B cell (primary cell): Measurements from ENCODE around the gene CRYGD. TPM values are rescaled to one million over a fixed set of nuclear protein-coding genes. Genes with fewer than 3 reads are reported as not detected.

ENCODE experiments used
- ATAC-seq: fragments of 200-7000 bp; cut with Tn5 transposase; one replicate; pipeline ENCODE4 v1.10.0; 2021; ENCODE audit warnings: low read depth, mild to moderate bottlenecking, moderate number of reproducible peaks, moderate library complexity
- CTCF ChIA-PET: fragments of 350-600 bp; sonication (Branson Sonifier 250); formaldehyde crosslinking; loops from one replicate; lab custom pipeline; 2021; ENCODE audit warnings: antibody characterized with exemption, inconsistent platforms; lab: Charles Lee
- POLR2A ChIA-PET: fragments of 350-600 bp; sonication (Branson Sonifier 250); formaldehyde crosslinking; loops from one replicate; lab custom pipeline; 2021; ENCODE audit warnings: antibody characterized with exemption; lab: Charles Lee
- DNase-seq: peaks from one replicate; pipeline ENCODE4 v3.0.0; 2013
- H2AFZ ChIP-seq: 2 replicates; pipeline ENCODE4 v1.6.1; 2012; ENCODE audit warnings: mild to moderate bottlenecking, low read depth, low read length; ENCODE audit not compliant: insufficient read depth, poor library complexity, severe bottlenecking
- H3K27ac ChIP-seq, 2 donors: 1 replicate in 1 of 2; 2 replicates in 1 of 2; pipeline ENCODE4 v1.5.1; 2012 to 2013; ENCODE audit warnings: low read length in 2 of 2, mild to moderate bottlenecking in 2 of 2, moderate library complexity in 1 of 2
- H3K27me3 ChIP-seq, 4 experiments: fragments of 200-600 bp in 1 of 4; sonication (generic) in 1 of 4; replicated peaks in 1 of 4; 1 replicate in 2 of 4; 2 replicates in 2 of 4; pipeline versions ENCODE4 v1.6.1 to v1.7.0; 2013 to 2016; ENCODE audit warnings: low read length in 3 of 4, mild to moderate bottlenecking in 2 of 4, mixed read lengths in 1 of 4, moderate library complexity in 1 of 4; ENCODE audit not compliant: insufficient read depth in 4 of 4, control insufficient read depth in 3 of 4; ENCODE audit errors: control extremely low read depth in 1 of 4
- H3K36me3 ChIP-seq, 2 experiments: replicated peaks in 1 of 2; 1 replicate in 1 of 2; 2 replicates in 1 of 2; pipeline versions ENCODE4 v1.6.1 to v1.7.1; 2013; ENCODE audit warnings: low read length in 1 of 2; ENCODE audit not compliant: insufficient read depth in 2 of 2, control insufficient read depth in 1 of 2; ENCODE audit errors: control extremely low read depth in 1 of 2, extremely low read depth in 1 of 2
- H3K4me1 ChIP-seq, 2 donors: fragments of 200-600 bp in 1 of 2; sonication (generic) in 1 of 2; 1 replicate in 1 of 2; 2 replicates in 1 of 2; pipeline versions ENCODE4 v1.5.1 to v1.6.1; 2013 to 2017; ENCODE audit warnings: low read length in 2 of 2; ENCODE audit not compliant: control insufficient read depth in 2 of 2, insufficient read depth in 2 of 2
- H3K4me2 ChIP-seq: replicated peaks from 2 replicates; pipeline ENCODE3; 2012; ENCODE audit warnings: mild to moderate bottlenecking, low read depth, low read length; ENCODE audit not compliant: poor library complexity, severe bottlenecking
- H3K4me3 ChIP-seq, 5 experiments: fragments of 200-600 bp in 1 of 5; sonication (generic) in 1 of 5; 1 replicate in 3 of 5; 2 replicates in 2 of 5; pipeline versions ENCODE4 v1.5.1 to v1.7.0; 2011 to 2016; ENCODE audit warnings: low read length in 4 of 5, mild to moderate bottlenecking in 4 of 5, low read depth in 2 of 5, control low read depth in 1 of 5, moderate library complexity in 1 of 5; ENCODE audit not compliant: insufficient read depth in 1 of 5; ENCODE audit errors: control extremely low read depth in 1 of 5, extremely low read depth in 1 of 5
- H3K79me2 ChIP-seq: fragments of 200-600 bp; sonication (generic); one replicate; pipeline ENCODE4 v1.6.0; 2016; ENCODE audit warnings: low read length; ENCODE audit not compliant: control insufficient read depth, insufficient read depth
- H3K9ac ChIP-seq: fragments of 200-600 bp; sonication (generic); 2 replicates; pipeline ENCODE4 v1.6.1; 2017; ENCODE audit warnings: mild to moderate bottlenecking, low read length, moderate library complexity
- H3K9me3 ChIP-seq, 3 donors: one replicate each; pipeline versions ENCODE4 v1.6.1 to v1.7.1; 2013; ENCODE audit warnings: low read length in 2 of 3; ENCODE audit not compliant: control insufficient read depth in 2 of 3, insufficient read depth in 1 of 3; ENCODE audit errors: control extremely low read depth in 1 of 3
- H4K20me1 ChIP-seq: 2 replicates; pipeline ENCODE4 v1.6.0; 2012; ENCODE audit warnings: mild to moderate bottlenecking, low read length; ENCODE audit not compliant: insufficient read depth, control insufficient read depth, poor library complexity, severe bottlenecking
- H3K27ac Mint-ChIP-seq: one replicate; pipeline ENCODE4 v1.8.0; 2021; ENCODE audit warnings: mixed read lengths
- H3K27me3 Mint-ChIP-seq: one replicate; pipeline ENCODE4 v1.8.0; 2021; ENCODE audit warnings: mixed read lengths
- H3K4me1 Mint-ChIP-seq: one replicate; pipeline ENCODE4 v1.8.0; 2021; ENCODE audit warnings: mixed read lengths
- H3K4me3 Mint-ChIP-seq: one replicate; pipeline ENCODE4 v1.8.0; 2021; ENCODE audit warnings: mixed read lengths
- H3K9me3 Mint-ChIP-seq: one replicate; pipeline ENCODE4 v1.8.0; 2022; ENCODE audit warnings: mixed read lengths; ENCODE audit not compliant: insufficient read depth
- CTCF ChIP-seq: fragments of 200-600 bp; IDR thresholded peaks from one replicate; pipeline ENCODE4 v1.8.0; 2022; ENCODE audit warnings: antibody characterized with exemption, mild to moderate bottlenecking
- EZH2 ChIP-seq: IDR thresholded peaks from 2 replicates; pipeline ENCODE4 v1.6.1; 2012; ENCODE audit warnings: borderline replicate concordance, low read depth, mild to moderate bottlenecking, moderate library complexity, low read length; ENCODE audit not compliant: insufficient read depth, poor library complexity, severe bottlenecking
- WGBS: methylation state at CpG from one replicate; pipeline ENCODE4 v1.1.5; 2013; ENCODE audit warnings: missing lambda C conversion rate; ENCODE audit not compliant: insufficient coverage; 5-methylcytosine and 5-hydroxymethylcytosine counted together
- intact Hi-C: fragments of 100-400 bp; cut with micrococcal nuclease; formaldehyde crosslinking; loops from one replicate; pipeline ENCODE4 v1.10.0; 2022
- polyA plus RNA-seq: library from polyadenylated mRNA; depleted of rRNA; stranded (reverse); fragments of >200 nt; gene quantifications from 2 replicates; pipeline ENCODE4 v1.2.3, GENCODE V29; 2012
- total RNA-seq, 2 donors: library from RNA; stranded (reverse); fragments of 120-200 nt in 1 of 2; gene quantifications; 1 replicate in 1 of 2; 2 replicates in 1 of 2; pipeline versions ENCODE4 v1.2.3 to v1.2.4, GENCODE V29; 2013 to 2022

The CRYGD gene
- total and polyA plus RNA-seq, 2 donors (not counting 1 experiment from before 2014, with no cell fraction given): not detected

DNA sequence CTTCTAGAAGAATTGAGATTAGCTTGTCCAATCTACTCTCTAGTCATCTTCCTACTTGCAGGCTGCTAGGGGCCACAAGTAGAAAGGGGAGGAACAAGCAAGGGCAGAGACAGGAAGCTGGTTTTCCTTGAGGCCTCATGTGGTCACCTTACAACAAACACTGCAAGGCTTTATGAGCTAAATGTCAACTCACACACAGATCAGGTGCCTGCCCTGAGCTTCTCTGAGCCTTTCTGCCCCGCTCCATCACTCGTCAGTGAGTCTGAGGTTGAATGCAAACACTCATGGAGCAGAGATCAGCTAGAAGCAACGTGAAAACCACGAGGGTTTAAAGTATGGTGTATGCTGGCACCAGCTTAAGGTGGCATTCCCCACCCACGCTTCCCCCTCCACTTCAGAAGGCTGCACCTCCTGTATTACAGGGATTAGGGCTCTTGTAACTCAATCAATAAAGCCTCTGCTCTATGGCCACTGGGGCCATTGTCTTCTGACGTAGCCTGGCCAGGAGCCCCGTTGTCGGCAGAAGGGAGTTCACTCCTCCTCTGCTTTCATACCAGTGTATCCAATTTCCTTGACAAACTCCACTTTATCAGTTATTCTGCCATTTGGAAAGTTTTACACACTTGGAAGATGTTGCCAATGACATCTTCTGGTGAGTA, 10.7 kb upstream of the CRYGD start:
- no peak overlapping the region for H3K27ac Mint-ChIP-seq
- Histone ChIP-seq H3K36me3 (no peaks in the 10 kb centered on the region), H3K27me3 (no peaks in the 10 kb centered on the region), H3K27ac (no peak overlapping the region), H3K9ac (no peak overlapping the region), H3K9me3 (peaks cover 0 to 12% (median 0%) of the 10 kb centered on the region in 3 donors), H3K4me1 (no peaks in the 10 kb centered on the region), H3K4me2 (no peak overlapping the region), H4K20me1 (no peaks in the 10 kb centered on the region), H3K4me3 (no peak overlapping the region), H3K79me2 (no peaks in the 10 kb centered on the region), H2AFZ (no peak overlapping the region)
- H3K4me3 Mint-ChIP-seq: no peak overlapping the region
- no peak for DNase-seq
- TF ChIP-seq EZH2 (no peak), CTCF (no peak)
- intact Hi-C loops: no loop called here
- peaks cover 7% of the 10 kb centered on the region for H3K9me3 Mint-ChIP-seq
- CTCF ChIA-PET: no interaction called here
- ATAC-seq: no peak
- POLR2A ChIA-PET: no interaction called here
- WGBS: 38% methylated on average over 4 of the region's 8 CpGs
- no peaks in the 10 kb centered on the region for H3K4me1 Mint-ChIP-seq
- peaks cover 7% of the 10 kb centered on the region for H3K27me3 Mint-ChIP-seq

DNA sequence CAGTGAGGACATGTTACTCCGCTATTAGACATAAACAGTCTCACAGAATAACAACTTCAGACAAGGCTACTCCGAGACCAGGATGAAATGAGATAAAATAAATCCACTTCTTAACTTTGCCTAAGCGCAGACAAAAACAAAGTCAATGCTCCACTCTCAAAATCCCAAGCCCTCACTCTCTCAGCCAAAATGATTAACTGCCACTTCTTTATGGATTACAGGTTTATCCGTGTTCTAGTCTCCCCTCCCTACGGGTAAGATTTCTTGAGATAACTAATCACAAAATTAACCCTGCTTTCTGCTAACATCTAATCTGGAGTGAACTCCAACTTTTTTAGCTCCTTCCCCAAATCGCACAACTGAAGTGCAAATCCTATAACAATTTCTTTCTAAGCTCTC, 6.4 kb upstream of the CRYGD start:
- H3K79me2 ChIP-seq: no peaks in the 10 kb centered on the region
- CTCF ChIA-PET: no interaction called here
- no peak overlapping the region for H3K4me3 ChIP-seq
- POLR2A ChIA-PET: no interaction called here
- no peaks in the 10 kb centered on the region for H3K4me1 ChIP-seq
- Mint-ChIP-seq H3K27ac (no peak overlapping the region), H3K9me3 (no peaks in the 10 kb centered on the region), H3K27me3 (peaks cover 24% of the 10 kb centered on the region), H3K4me3 (no peak overlapping the region), H3K4me1 (no peaks in the 10 kb centered on the region)
- no peaks in the 10 kb centered on the region for H4K20me1 ChIP-seq
- H3K4me2 ChIP-seq: no peak overlapping the region
- no peaks in the 10 kb centered on the region for H3K36me3 ChIP-seq
- H2AFZ ChIP-seq: no peak overlapping the region
- no peak for DNase-seq
- peaks cover 0 to 4% (median 1%) of the 10 kb centered on the region in 4 experiments for H3K27me3 ChIP-seq
- no peak for ATAC-seq
- H3K27ac ChIP-seq: no peak overlapping the region
- WGBS: 88% methylated on average over 5 of the region's 6 CpGs
- TF ChIP-seq EZH2 (no peak), CTCF (no peak)
- intact Hi-C loops: no loop called here
- H3K9me3 ChIP-seq: no peaks in the 10 kb centered on the region
- H3K9ac ChIP-seq: no peak overlapping the region
